Tibial artery (tissue), 4 donors: ENCODE data around the gene MGAT5.

Experiments used
- DNase-seq, 2 donors: peaks; one replicate each; pipeline ENCODE4 v3.0.0-alpha.2; 2019
- H3K27ac ChIP-seq, 2 donors: fragments of 200-600 bp; sonication (generic) in 1 of 2; 1 replicate in 1 of 2; 2 replicates in 1 of 2; pipeline ENCODE4 v1.5.1; 2018 to 2019; ENCODE audit warnings: mild to moderate bottlenecking in 1 of 2
- H3K27me3 ChIP-seq, 2 donors: fragments of 200-600 bp; sonication (generic) in 1 of 2; one replicate each; pipeline versions ENCODE4 v1.5.1 to v1.6.0; 2016 to 2019
- H3K36me3 ChIP-seq, 3 donors: fragments of 200-600 bp; sonication (generic) in 2 of 3; one replicate each; pipeline ENCODE4 v1.5.1; 2016 to 2019; ENCODE audit warnings: mild to moderate bottlenecking in 2 of 3
- H3K4me1 ChIP-seq, 4 donors: fragments of 200-600 bp; sonication (generic) in 2 of 4; 1 replicate in 3 of 4; 2 replicates in 1 of 4; pipeline ENCODE4 v1.5.1; 2016 to 2019
- H3K4me3 ChIP-seq, 2 donors: fragments of 200-600 bp; sonication (generic) in 1 of 2; 1 replicate in 1 of 2; 2 replicates in 1 of 2; pipeline ENCODE4 v1.5.1; 2018 to 2019; ENCODE audit warnings: mild to moderate bottlenecking in 2 of 2
- H3K9me3 ChIP-seq, 3 donors: fragments of 200-600 bp; sonication (generic) in 1 of 3; one replicate each; pipeline ENCODE4 v1.5.1; 2016 to 2019
- CTCF ChIP-seq, 2 experiments: fragments of 200-600 bp in 1 of 2; fragments of 450-650 bp in 1 of 2; IDR thresholded peaks; one replicate each; pipeline ENCODE4 v1.5.1; 2017 to 2019; ENCODE audit warnings: antibody characterized with exemption in 2 of 2, mild to moderate bottlenecking in 1 of 2, moderate library complexity in 1 of 2
- intact Hi-C: fragments of 100-400 bp; cut with DNase I; formaldehyde crosslinking; loops from one replicate; pipeline ENCODE4 v1.15.0; 2023; ENCODE audit warnings: low total_unique reads

The MGAT5 gene

GRCh38 chr2:134335601-134336000 is 81.7 kb downstream of the MGAT5 start:
- intact Hi-C loops, result no loop called here
- no peak for DNase-seq

GRCh38 chr2:134336352-134336751 is 82.5 kb downstream of the MGAT5 start:
- peaks cover 0 to 19% (median 4%) of the 10 kb centered on the region in 4 donors for H3K4me1 ChIP-seq
- peaks cover 0 to 3% (median 0%) of the 10 kb centered on the region in 3 donors for H3K36me3 ChIP-seq
- intact Hi-C loops, result no loop called here
- H3K4me3 ChIP-seq, result no peak overlapping the region
- TF ChIP-seq CTCF (IDR thresholded peaks at IDR 0.05), result no peak
- no peak overlapping the region for H3K27ac ChIP-seq
- no peaks in the 10 kb centered on the region for H3K27me3 ChIP-seq
- no peaks in the 10 kb centered on the region for H3K9me3 ChIP-seq
- DNase-seq, result no peak

More at GRCh38 chr2:134335601-134336000, 81.7 kb downstream of the MGAT5 start:
- H3K27ac ChIP-seq, result no peak overlapping the region
- TF ChIP-seq CTCF (IDR thresholded peaks at IDR 0.05), result no peak
- H3K4me1 ChIP-seq, result peaks cover 0 to 19% (median 4%) of the 10 kb centered on the region in 4 donors
- no peaks in the 10 kb centered on the region for H3K9me3 ChIP-seq
- H3K4me3 ChIP-seq, result no peak overlapping the region
- H3K36me3 ChIP-seq, result no peaks in the 10 kb centered on the region
- no peaks in the 10 kb centered on the region for H3K27me3 ChIP-seq

GRCh38 chr2:134336921-134337320 is 83.0 kb downstream of the MGAT5 start:
- no peak overlapping the region for H3K4me3 ChIP-seq
- H3K4me1 ChIP-seq, result peaks cover 0 to 19% (median 4%) of the 10 kb centered on the region in 4 donors
- no peaks in the 10 kb centered on the region for H3K9me3 ChIP-seq
- no peaks in the 10 kb centered on the region for H3K27me3 ChIP-seq
- no peak overlapping the region for H3K27ac ChIP-seq
- intact Hi-C loops, result no loop called here
- no peak for TF ChIP-seq CTCF (IDR thresholded peaks at IDR 0.05)
- DNase-seq, result no peak
- H3K36me3 ChIP-seq, result peaks cover 0 to 6% (median 0%) of the 10 kb centered on the region in 3 donors

GRCh38 chr2:134337631-134338030 is 83.8 kb downstream of the MGAT5 start:
- no peak for DNase-seq
- H3K36me3 ChIP-seq, result peaks cover 0 to 6% (median 0%) of the 10 kb centered on the region in 3 donors
- intact Hi-C loops, result no loop called here
- no peak overlapping the region for H3K27ac ChIP-seq
- peaks cover 0 to 19% (median 4%) of the 10 kb centered on the region in 4 donors for H3K4me1 ChIP-seq
- TF ChIP-seq CTCF (IDR thresholded peaks at IDR 0.05), result no peak
- no peak overlapping the region for H3K4me3 ChIP-seq
- no peaks in the 10 kb centered on the region for H3K27me3 ChIP-seq
- no peaks in the 10 kb centered on the region for H3K9me3 ChIP-seq

- H3K27me3 ChIP-seq, result no peaks in the 10 kb centered on the region
- no peak for TF ChIP-seq CTCF (IDR thresholded peaks at IDR 0.05)
- no peak overlapping the region for H3K27ac ChIP-seq
- intact Hi-C loops, result no loop called here
- peak in 1 of 2 donors; percentile 38 for DNase-seq
- peaks cover 0 to 19% (median 4%) of the 10 kb centered on the region in 4 donors for H3K4me1 ChIP-seq
- peaks cover 0 to 6% (median 0%) of the 10 kb centered on the region in 3 donors for H3K36me3 ChIP-seq
- H3K9me3 ChIP-seq, result no peaks in the 10 kb centered on the region
- no peak overlapping the region for H3K4me3 ChIP-seq
These were observed 84.3 kb downstream of the MGAT5 start for GRCh38 chr2:134338208-134338607.

GRCh38 chr2:134341476-134341875 is 87.6 kb downstream of the MGAT5 start:
- TF ChIP-seq CTCF (IDR thresholded peaks at IDR 0.05), result no peak

More at GRCh38 chr2:134341476-134341875, 87.6 kb downstream of the MGAT5 start:
- intact Hi-C loops, result no loop called here
- Histone ChIP-seq H3K4me1 (no peaks in the 10 kb centered on the region), H3K36me3 (peaks cover 0 to 6% (median 0%) of the 10 kb centered on the region in 3 donors), H3K27ac (no peak overlapping the region), H3K27me3 (no peaks in the 10 kb centered on the region), H3K4me3 (no peak overlapping the region), H3K9me3 (no peaks in the 10 kb centered on the region)
- no peak for DNase-seq
